Measurements from ENCODE around the gene TBL2. TPM values are rescaled to one million over a fixed set of nuclear protein-coding genes. Genes with fewer than 3 reads are reported as not detected.
A peak's percentile ranks its signal among the peaks of the same experiment; 100 is the strongest.
"Not testable (repeated sequence)": the region's sequence is repeated elsewhere in the genome, so short reads cannot be mapped to it uniquely, and the experiment has no call there.

Gene TBL2
- total RNA-seq, 1 donor from 2014 or later: 52.2 TPM

DNA sequence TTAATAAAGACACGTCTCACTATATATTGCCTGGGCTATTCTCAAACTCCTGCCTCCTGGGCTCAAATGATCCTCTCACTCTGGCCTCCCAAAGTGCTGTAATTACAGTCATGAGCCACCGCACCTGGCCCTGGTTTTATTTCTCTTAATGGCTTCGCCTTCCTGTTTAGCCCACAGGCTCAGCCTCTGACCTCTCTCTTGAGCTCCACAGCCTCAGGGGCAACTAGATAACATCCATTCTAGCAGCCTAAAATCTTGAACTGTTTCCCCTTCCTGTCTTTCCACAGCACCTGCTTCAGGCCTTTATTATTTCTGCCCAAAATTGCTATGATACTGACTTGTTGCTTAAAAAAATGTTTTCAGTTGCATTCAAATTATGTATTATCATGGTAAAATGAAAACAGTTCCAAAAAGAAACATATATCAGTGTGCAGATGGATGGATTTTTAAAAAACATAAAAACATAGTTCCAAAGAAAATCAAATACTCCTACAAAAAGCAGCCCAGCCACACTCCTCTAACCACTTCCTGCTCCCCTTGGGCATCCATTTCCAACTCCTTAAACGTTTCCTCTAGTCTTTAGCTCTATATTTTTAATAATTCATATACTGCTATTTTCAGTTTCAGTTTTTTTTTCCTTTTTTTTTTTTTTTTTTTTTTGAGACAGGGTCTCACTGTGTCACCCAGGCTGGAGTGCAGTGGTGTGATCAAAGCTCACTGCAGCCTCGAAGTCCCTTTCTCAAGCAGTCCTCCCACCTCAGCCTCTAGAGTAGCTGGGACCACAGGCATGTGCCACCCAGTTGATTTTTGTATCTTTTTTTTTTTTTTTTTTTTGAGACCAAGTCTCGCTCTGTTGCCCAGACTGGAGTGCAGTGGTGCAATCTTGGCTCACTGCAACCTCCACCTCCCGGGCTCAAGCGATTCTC lies 51.2 kb downstream of the TBL2 start:
- TF ChIP-seq, protein P1, sequence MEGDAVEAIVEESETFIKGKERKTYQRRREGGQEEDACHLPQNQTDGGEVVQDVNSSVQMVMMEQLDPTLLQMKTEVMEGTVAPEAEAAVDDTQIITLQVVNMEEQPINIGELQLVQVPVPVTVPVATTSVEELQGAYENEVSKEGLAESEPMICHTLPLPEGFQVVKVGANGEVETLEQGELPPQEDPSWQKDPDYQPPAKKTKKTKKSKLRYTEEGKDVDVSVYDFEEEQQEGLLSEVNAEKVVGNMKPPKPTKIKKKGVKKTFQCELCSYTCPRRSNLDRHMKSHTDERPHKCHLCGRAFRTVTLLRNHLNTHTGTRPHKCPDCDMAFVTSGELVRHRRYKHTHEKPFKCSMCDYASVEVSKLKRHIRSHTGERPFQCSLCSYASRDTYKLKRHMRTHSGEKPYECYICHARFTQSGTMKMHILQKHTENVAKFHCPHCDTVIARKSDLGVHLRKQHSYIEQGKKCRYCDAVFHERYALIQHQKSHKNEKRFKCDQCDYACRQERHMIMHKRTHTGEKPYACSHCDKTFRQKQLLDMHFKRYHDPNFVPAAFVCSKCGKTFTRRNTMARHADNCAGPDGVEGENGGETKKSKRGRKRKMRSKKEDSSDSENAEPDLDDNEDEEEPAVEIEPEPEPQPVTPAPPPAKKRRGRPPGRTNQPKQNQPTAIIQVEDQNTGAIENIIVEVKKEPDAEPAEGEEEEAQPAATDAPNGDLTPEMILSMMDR (IDR thresholded peaks at IDR 0.05; ENCODE audit: unreplicated experiment): no peak
- Mint-ChIP-seq H3K36me3 (peaks cover 3% of the 10 kb centered on the region), H3K27ac (peak overlapping the region; percentile 51), H3K27me3 (ENCODE audit: low read depth) (no peaks in the 10 kb centered on the region), H3K9me3 (no peaks in the 10 kb centered on the region), H3K4me3 (no peak overlapping the region), H3K4me1 (peaks cover 3% of the 10 kb centered on the region)
- no peak for DNase-seq (ENCODE audit: low spot score in 2 of 2, unreplicated experiment in 2 of 2)

DNA sequence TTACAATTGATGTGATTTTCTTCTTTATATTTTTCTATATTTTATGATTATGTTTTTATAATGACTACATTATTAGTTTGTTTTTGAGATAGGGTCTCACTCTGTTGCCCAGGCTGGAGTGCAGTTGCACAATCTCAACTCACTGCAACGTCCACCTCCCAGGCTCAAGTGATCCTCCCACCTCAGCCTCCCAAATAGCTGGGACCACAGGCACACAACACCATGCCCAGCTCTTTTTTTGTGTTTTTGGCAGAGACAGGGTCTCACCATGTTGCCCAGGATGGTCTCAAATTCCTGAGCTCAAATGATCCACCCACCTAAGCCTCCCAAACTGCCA lies 52.3 kb downstream of the TBL2 start:
- not testable (repeated sequence) for H3K4me3 Mint-ChIP-seq; H3K27me3 Mint-ChIP-seq (ENCODE audit: low read depth); H3K36me3 Mint-ChIP-seq; H3K27ac Mint-ChIP-seq; H3K4me1 Mint-ChIP-seq; H3K9me3 Mint-ChIP-seq; DNase-seq (ENCODE audit: low spot score in 2 of 2, unreplicated experiment in 2 of 2)

DNA sequence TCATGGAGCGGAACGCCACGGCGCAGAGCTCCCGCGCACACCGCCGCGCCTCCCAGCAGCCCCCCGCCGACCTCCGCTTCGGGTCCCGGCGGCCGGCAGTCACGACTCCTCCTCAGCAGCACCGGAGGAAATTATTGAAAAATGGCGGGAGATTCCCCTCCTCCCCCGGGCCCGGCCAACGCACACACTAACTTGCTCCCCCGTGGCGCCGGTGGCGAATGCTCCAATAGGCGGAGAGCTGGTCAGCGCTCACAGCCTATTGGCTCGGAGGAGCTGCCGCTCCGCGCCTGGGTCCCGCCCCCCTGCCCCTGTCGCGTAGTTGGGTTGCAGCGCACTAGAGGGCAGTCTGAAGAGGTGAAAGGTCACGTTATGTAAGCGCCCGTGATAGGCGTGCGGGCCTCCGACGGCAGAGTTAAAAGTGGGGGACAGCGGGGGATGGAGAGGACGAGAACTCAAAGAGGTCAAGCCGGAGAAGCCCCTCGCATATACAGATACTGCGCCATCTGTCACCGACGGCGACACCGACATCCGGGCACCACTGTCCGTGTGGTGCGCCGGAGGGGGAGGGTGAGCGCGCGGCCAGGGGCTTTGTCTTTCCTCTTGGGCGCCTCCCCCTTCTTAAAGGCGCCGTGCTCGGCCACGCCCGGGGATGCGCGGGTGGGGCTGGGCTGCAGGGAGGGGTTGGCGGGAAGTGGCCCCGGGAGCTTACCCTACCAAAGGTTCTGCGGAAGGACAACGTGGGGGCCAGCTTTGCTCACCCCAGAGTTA lies 56.1 kb downstream of the TBL2 start, which contains the start of gene BAZ1B:
BAZ1B (minus strand) TSS at position 189 of the 768 bp plus-strand sequence. CDS start 360 bp downstream, outside the sequence.
- peak within 1 kb of the TSS; percentile 93 for H3K4me3 Mint-ChIP-seq
- DNase-seq (ENCODE audit: low spot score in 2 of 2, unreplicated experiment in 2 of 2): peak; percentile 87 to 91
- peak within 1 kb of the TSS; percentile 97 for H3K27ac Mint-ChIP-seq
- peaks cover 4% of the 10 kb centered on the region for H3K9me3 Mint-ChIP-seq
- H3K27me3 Mint-ChIP-seq (ENCODE audit: low read depth): no peaks in the 10 kb centered on the region
- peaks cover 32% of the 10 kb centered on the region for H3K4me1 Mint-ChIP-seq
- TF ChIP-seq, protein P1 (IDR thresholded peaks at IDR 0.05; ENCODE audit: unreplicated experiment): no peak
- H3K36me3 Mint-ChIP-seq: peaks cover 12% of the 10 kb centered on the region

DNA sequence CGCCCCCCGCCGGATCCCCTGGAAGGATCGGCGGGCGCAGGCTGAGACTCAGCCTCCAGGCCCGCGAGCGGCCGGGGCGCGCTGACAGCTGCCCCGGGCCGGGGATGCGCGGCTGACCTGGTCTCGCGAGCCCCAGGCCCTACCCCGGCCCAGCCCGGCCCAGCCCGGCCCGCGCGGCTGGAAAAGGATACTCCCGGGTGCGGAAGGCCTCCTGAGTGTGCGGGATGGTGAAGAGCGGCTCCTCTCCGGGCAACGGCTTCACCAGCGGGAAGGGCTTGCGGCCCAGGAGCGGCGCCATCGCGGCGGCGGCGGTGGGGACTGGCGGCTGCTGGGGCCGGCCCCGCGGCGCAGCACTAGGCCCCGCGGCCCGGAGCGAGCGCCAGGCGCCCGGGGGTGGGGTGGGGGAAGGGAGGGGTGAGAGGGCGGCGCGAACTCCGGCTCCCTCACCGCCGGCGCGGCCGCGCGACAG lies 56.7 kb downstream of the TBL2 start:
- TF ChIP-seq, protein P1 (IDR thresholded peaks at IDR 0.05; ENCODE audit: unreplicated experiment): no peak
- Mint-ChIP-seq H3K9me3 (peaks cover 4% of the 10 kb centered on the region), H3K4me1 (peaks cover 32% of the 10 kb centered on the region)

DNA sequence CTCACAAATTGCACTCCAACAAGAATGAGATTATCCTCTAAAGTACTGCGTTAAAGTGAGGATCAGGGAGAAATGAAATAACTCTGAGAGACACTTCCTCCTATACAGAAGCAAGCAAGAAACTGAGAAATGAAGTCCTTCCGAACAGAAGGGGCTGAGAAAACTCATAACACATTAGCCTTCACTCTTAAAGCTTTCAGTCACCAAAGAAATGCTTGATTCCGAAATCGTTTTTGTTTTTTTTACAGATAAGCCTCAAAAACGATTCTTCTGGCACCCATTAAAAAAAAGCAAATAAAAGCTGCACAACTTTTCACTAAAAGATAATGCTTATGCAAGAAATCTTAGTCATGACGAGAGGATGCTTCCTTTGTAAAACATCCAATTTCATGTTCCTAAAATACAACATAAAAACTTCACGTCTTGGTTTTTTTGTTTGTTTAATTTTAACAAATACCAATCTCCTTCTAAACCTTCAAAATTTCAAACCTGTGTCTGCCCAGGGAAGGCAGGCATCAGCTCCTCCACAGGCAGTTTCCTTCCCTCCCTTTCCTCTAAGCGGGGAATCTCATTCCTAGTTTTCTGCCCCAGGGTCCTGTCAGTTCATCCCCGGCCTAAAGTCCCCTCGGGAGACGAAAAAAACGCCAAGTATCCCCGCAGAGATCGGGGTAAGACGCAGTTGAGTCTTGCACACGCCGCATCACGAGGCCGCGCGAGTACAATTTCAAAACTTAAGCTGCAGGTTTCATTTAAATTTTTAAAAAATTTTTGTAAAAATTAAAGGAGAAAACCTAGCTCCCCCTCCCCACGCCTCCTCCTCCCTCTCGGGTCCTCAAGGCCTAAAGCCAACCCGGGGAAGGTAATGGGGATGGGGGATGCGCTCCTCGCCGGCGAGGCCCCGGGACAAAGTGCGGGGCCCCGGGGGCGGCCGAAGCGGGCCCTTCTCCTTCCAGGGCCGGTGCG lies 57.4 kb downstream of the TBL2 start:
- TF ChIP-seq, protein P1 (IDR thresholded peaks at IDR 0.05; ENCODE audit: unreplicated experiment): no peak
- peaks cover 4% of the 10 kb centered on the region for H3K9me3 Mint-ChIP-seq
- peak overlapping the region; percentile 80 for H3K4me3 Mint-ChIP-seq
- H3K36me3 Mint-ChIP-seq: peaks cover 16% of the 10 kb centered on the region
- peak overlapping the region; percentile 92 for H3K27ac Mint-ChIP-seq
- peaks cover 32% of the 10 kb centered on the region for H3K4me1 Mint-ChIP-seq
- DNase-seq (ENCODE audit: low spot score in 2 of 2, unreplicated experiment in 2 of 2): peak in 1 of 2 experiments; percentile 45
- no peaks in the 10 kb centered on the region for H3K27me3 Mint-ChIP-seq (ENCODE audit: low read depth)

More for the DNA sequence above, 56.7 kb downstream of the TBL2 start:
- Mint-ChIP-seq H3K27ac (no peak overlapping the region), H3K36me3 (peaks cover 16% of the 10 kb centered on the region), H3K27me3 (ENCODE audit: low read depth) (no peaks in the 10 kb centered on the region), H3K4me3 (peak overlapping the region; percentile 93)
- peak; percentile 23 to 64 for DNase-seq (ENCODE audit: low spot score in 2 of 2, unreplicated experiment in 2 of 2)

All from mesothelial cell of epicardium (in vitro differentiated cells).